ENCODE measurements around the gene PAN3. TPM values are rescaled to one million over a fixed set of nuclear protein-coding genes. Genes with fewer than 3 reads are reported as not detected.

The PAN3 gene
- total RNA-seq, 1 experiment from 2014 or later = 46.1 TPM

DNA sequence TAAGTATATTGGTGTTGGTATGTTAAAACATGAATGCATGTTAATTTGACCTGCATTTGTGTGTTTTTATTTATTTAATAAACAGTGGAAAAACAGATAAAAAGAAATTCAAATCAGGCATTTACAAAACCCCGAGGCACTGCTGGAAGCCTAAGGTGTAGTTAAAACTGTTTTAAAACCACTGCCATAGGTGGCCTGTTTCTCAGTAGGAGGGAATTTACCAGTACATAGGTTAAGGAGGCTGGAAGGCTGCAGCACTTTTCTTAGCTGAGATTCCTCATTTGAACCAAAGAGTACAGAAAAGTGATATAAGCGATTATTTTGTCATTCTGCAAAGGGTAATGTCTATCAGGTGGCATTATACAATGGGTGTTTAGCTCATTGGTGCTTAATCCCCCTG is 99.6 kb downstream of the PAN3 start:
- POLR2A ChIA-PET (ENCODE audit: low non-redundant PET) = no interaction called here

GRCh38 chr13:28239374-28239773 is 101.0 kb downstream of the PAN3 start:
- Histone ChIP-seq H3K4me1 (ENCODE audit: insufficient read depth, low read length, poor library complexity, severe bottlenecking) (peaks cover 3% of the 10 kb centered on the region), H3K27ac (ENCODE audit: low read depth, low read length, poor library complexity, severe bottlenecking) (no peak overlapping the region), H3K36me3 (ENCODE audit: insufficient read depth, low read length, poor library complexity, severe bottlenecking) (no peaks in the 10 kb centered on the region), H3K27me3 (replicated peaks; ENCODE audit: insufficient read depth, low read depth, low read length, poor library complexity) (no peaks in the 10 kb centered on the region), H3K4me3 (ENCODE audit: low read depth, low read length, poor library complexity, severe bottlenecking) (no peak overlapping the region), H3K9me3 (ENCODE audit: low read depth, low read length, poor library complexity, severe bottlenecking) (no peaks in the 10 kb centered on the region)
- no TSS peak for BruUV-seq (replicated peaks)
- TF ChIP-seq, protein P1, sequence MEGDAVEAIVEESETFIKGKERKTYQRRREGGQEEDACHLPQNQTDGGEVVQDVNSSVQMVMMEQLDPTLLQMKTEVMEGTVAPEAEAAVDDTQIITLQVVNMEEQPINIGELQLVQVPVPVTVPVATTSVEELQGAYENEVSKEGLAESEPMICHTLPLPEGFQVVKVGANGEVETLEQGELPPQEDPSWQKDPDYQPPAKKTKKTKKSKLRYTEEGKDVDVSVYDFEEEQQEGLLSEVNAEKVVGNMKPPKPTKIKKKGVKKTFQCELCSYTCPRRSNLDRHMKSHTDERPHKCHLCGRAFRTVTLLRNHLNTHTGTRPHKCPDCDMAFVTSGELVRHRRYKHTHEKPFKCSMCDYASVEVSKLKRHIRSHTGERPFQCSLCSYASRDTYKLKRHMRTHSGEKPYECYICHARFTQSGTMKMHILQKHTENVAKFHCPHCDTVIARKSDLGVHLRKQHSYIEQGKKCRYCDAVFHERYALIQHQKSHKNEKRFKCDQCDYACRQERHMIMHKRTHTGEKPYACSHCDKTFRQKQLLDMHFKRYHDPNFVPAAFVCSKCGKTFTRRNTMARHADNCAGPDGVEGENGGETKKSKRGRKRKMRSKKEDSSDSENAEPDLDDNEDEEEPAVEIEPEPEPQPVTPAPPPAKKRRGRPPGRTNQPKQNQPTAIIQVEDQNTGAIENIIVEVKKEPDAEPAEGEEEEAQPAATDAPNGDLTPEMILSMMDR (conservative IDR thresholded peaks at IDR 0.05; ENCODE audit: low read depth, low read length) = no peak
- TF ChIP-seq EZH2 (IDR thresholded peaks at IDR 0.05; ENCODE audit: borderline replicate concordance, low read depth, low read length, poor library complexity, severe bottlenecking) = no peak
- ChIA-PET CTCF (no interaction called here), POLR2A (ENCODE audit: low non-redundant PET) (no interaction called here)
- intact Hi-C loops (cut with micrococcal nuclease; ENCODE audit: unreplicated experiment) = no loop called here
- peak; percentile 9 for DNase-seq (ENCODE audit: low spot score)

More for the DNA sequence above, 99.6 kb downstream of the PAN3 start:
- no TSS peak for BruUV-seq (replicated peaks)
- H3K27me3 ChIP-seq (replicated peaks; ENCODE audit: insufficient read depth, low read depth, low read length, poor library complexity) = no peaks in the 10 kb centered on the region
- no peak for DNase-seq (ENCODE audit: low spot score)
- H3K4me1 ChIP-seq (ENCODE audit: insufficient read depth, low read length, poor library complexity, severe bottlenecking) = peaks cover 3% of the 10 kb centered on the region
- no peaks in the 10 kb centered on the region for H3K36me3 ChIP-seq (ENCODE audit: insufficient read depth, low read length, poor library complexity, severe bottlenecking)
- no peaks in the 10 kb centered on the region for H3K9me3 ChIP-seq (ENCODE audit: low read depth, low read length, poor library complexity, severe bottlenecking)
- H3K4me3 ChIP-seq (ENCODE audit: low read depth, low read length, poor library complexity, severe bottlenecking) = no peak overlapping the region
- no peak overlapping the region for H3K27ac ChIP-seq (ENCODE audit: low read depth, low read length, poor library complexity, severe bottlenecking)
- CTCF ChIA-PET = no interaction called here
- intact Hi-C loops (cut with micrococcal nuclease; ENCODE audit: unreplicated experiment) = no loop called here
- TF ChIP-seq, protein P1 (conservative IDR thresholded peaks at IDR 0.05; ENCODE audit: low read depth, low read length) = no peak
- no peak for TF ChIP-seq EZH2 (IDR thresholded peaks at IDR 0.05; ENCODE audit: borderline replicate concordance, low read depth, low read length, poor library complexity, severe bottlenecking)

- no peak for DNase-seq (ENCODE audit: low spot score)
- Histone ChIP-seq H3K4me1 (ENCODE audit: insufficient read depth, low read length, poor library complexity, severe bottlenecking) (no peaks in the 10 kb centered on the region), H3K9me3 (ENCODE audit: low read depth, low read length, poor library complexity, severe bottlenecking) (no peaks in the 10 kb centered on the region), H3K4me3 (ENCODE audit: low read depth, low read length, poor library complexity, severe bottlenecking) (no peak overlapping the region), H3K27me3 (replicated peaks; ENCODE audit: insufficient read depth, low read depth, low read length, poor library complexity) (no peaks in the 10 kb centered on the region), H3K27ac (ENCODE audit: low read depth, low read length, poor library complexity, severe bottlenecking) (no peak overlapping the region), H3K36me3 (ENCODE audit: insufficient read depth, low read length, poor library complexity, severe bottlenecking) (no peaks in the 10 kb centered on the region)
- POLR2A ChIA-PET (ENCODE audit: low non-redundant PET) = no interaction called here
- no peak for TF ChIP-seq EZH2 (IDR thresholded peaks at IDR 0.05; ENCODE audit: borderline replicate concordance, low read depth, low read length, poor library complexity, severe bottlenecking)
- TF ChIP-seq, protein P1 (conservative IDR thresholded peaks at IDR 0.05; ENCODE audit: low read depth, low read length) = no peak
- CTCF ChIA-PET = no interaction called here
- intact Hi-C loops (cut with micrococcal nuclease; ENCODE audit: unreplicated experiment) = no loop called here
- BruUV-seq (replicated peaks) = no TSS peak
Measured at GRCh38 chr13:28245465-28245864, 107.1 kb downstream of the PAN3 start.
